DND-41 (cell line): ENCODE data around the gene MAGEF1.

Experiments
- ATAC-seq: fragments of 200-7000 bp; cut with Tn5 transposase; 3 replicates; pipeline ENCODE4 v1.9.1; 2021; ENCODE audit warnings: low read depth; ENCODE audit not compliant: insufficient read depth
- DNase-seq: peaks from one replicate; pipeline ENCODE4 v3.0.0-alpha.2; 2020
- H2AFZ ChIP-seq: 2 replicates; pipeline ENCODE4 v1.6.0; 2012; ENCODE audit warnings: low read depth, low read length
- H3K27ac ChIP-seq: 2 replicates; pipeline ENCODE4 v1.5.1; 2012; ENCODE audit warnings: low read length, inconsistent platforms
- H3K27me3 ChIP-seq: fragments of 200-600 bp; sonication (generic); 2 replicates; pipeline ENCODE4 v1.6.0; 2012; ENCODE audit warnings: low read length, mild to moderate bottlenecking, inconsistent platforms; ENCODE audit not compliant: insufficient read depth, poor library complexity
- H3K36me3 ChIP-seq: 2 replicates; pipeline ENCODE4 v1.5.1; 2012; ENCODE audit warnings: low read length, inconsistent platforms; ENCODE audit not compliant: insufficient read depth
- H3K4me1 ChIP-seq: 2 replicates; pipeline ENCODE4 v1.5.1; 2012; ENCODE audit warnings: mild to moderate bottlenecking, low read length; ENCODE audit not compliant: insufficient read depth
- H3K4me2 ChIP-seq: 2 replicates; pipeline ENCODE4 v1.6.0; 2012; ENCODE audit warnings: mild to moderate bottlenecking, moderate library complexity, low read length, inconsistent platforms; ENCODE audit not compliant: insufficient read depth
- H3K4me3 ChIP-seq, 2 experiments: fragments of 200-600 bp in 1 of 2; shearing (Covaris generic) in 1 of 2; 2 replicates each; pipeline ENCODE4 v1.5.1; 2012 to 2016; ENCODE audit warnings: inconsistent platforms in 2 of 2, low read length in 2 of 2, mild to moderate bottlenecking in 2 of 2, low read depth in 1 of 2, moderate library complexity in 1 of 2
- H3K79me2 ChIP-seq: 2 replicates; pipeline ENCODE4 v1.6.0; 2012; ENCODE audit warnings: low read length, inconsistent platforms; ENCODE audit not compliant: insufficient read depth
- H3K9ac ChIP-seq: 2 replicates; pipeline ENCODE4 v1.6.0; 2012; ENCODE audit warnings: low read depth, mild to moderate bottlenecking, inconsistent platforms, low read length, moderate library complexity
- H3K9me3 ChIP-seq: 2 replicates; pipeline ENCODE4 v1.5.1; 2012; ENCODE audit warnings: low read length, moderate library complexity, mild to moderate bottlenecking, inconsistent platforms; ENCODE audit not compliant: insufficient read depth, severe bottlenecking
- H4K20me1 ChIP-seq: 2 replicates; pipeline ENCODE4 v1.6.0; 2012; ENCODE audit warnings: low read length; ENCODE audit not compliant: insufficient read depth
- EZH2 ChIP-seq: IDR thresholded peaks from 3 replicates; pipeline ENCODE4 v1.6.1; 2012; ENCODE audit warnings: borderline replicate concordance, low read depth, mild to moderate bottlenecking, moderate library complexity, low read length, inconsistent platforms; ENCODE audit not compliant: severe bottlenecking
- TF ChIP-seq, protein P1 (sequence below): IDR thresholded peaks from 2 replicates; pipeline ENCODE4 v1.5.1; 2012; ENCODE audit warnings: borderline replicate concordance, low read length, moderate library complexity, mild to moderate bottlenecking; ENCODE audit not compliant: poor library complexity, severe bottlenecking; ENCODE audit errors: extremely low read depth

MAGEF1 gene

DNA sequence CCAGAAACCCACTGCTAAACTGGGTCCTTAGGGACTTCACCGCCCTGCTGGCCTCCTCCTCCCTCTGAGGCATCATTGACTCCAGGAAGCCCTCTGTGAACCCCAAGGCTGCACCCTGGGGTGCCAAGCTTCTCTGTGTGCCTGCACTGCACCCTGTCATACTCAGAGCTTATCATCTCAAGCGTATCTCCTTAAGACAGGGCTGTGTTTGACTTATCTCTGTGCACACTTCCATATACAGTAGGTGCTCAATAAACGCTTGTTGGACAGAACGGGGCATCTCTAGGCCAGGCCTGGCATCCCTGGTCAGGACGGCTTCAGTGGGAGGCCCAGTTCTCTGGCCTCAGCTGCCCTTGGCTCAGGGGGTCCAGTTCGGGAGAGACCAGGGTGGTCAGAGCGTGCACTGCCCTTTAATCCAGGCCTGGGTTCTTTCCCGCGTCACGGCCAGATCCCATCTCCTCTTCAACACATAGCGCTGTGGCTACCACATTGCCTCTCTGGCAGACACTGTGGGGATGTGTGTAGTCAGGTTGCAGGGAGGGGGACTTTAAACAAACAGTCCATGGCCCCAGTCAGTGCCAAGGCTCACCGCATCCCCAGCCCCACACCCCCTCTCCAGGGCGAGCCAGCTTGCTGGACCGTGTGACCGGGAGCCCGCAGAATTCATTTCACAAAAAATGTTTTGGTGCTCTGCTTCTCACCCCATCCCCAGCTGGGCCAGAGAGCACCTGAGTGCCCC lies 33.4 kb downstream of the MAGEF1 start:
- TF ChIP-seq EZH2 = no peak
- TF ChIP-seq, protein P1, sequence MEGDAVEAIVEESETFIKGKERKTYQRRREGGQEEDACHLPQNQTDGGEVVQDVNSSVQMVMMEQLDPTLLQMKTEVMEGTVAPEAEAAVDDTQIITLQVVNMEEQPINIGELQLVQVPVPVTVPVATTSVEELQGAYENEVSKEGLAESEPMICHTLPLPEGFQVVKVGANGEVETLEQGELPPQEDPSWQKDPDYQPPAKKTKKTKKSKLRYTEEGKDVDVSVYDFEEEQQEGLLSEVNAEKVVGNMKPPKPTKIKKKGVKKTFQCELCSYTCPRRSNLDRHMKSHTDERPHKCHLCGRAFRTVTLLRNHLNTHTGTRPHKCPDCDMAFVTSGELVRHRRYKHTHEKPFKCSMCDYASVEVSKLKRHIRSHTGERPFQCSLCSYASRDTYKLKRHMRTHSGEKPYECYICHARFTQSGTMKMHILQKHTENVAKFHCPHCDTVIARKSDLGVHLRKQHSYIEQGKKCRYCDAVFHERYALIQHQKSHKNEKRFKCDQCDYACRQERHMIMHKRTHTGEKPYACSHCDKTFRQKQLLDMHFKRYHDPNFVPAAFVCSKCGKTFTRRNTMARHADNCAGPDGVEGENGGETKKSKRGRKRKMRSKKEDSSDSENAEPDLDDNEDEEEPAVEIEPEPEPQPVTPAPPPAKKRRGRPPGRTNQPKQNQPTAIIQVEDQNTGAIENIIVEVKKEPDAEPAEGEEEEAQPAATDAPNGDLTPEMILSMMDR = no peak
- Histone ChIP-seq H3K36me3 (no peaks in the 10 kb centered on the region), H3K9ac (no peak overlapping the region), H4K20me1 (0 out of 2 replicates have a peak, but pooled peaks cover 2% of the 10 kb centered on the region), H2AFZ (no peak overlapping the region), H3K4me3 (no peak overlapping the region), H3K27me3 (no peaks in the 10 kb centered on the region), H3K4me2 (no peak overlapping the region), H3K4me1 (no peaks in the 10 kb centered on the region), H3K9me3 (no peaks in the 10 kb centered on the region), H3K79me2 (no peaks in the 10 kb centered on the region), H3K27ac (no peak overlapping the region)
- DNase-seq (no peak), ATAC-seq (no peak)

DNA sequence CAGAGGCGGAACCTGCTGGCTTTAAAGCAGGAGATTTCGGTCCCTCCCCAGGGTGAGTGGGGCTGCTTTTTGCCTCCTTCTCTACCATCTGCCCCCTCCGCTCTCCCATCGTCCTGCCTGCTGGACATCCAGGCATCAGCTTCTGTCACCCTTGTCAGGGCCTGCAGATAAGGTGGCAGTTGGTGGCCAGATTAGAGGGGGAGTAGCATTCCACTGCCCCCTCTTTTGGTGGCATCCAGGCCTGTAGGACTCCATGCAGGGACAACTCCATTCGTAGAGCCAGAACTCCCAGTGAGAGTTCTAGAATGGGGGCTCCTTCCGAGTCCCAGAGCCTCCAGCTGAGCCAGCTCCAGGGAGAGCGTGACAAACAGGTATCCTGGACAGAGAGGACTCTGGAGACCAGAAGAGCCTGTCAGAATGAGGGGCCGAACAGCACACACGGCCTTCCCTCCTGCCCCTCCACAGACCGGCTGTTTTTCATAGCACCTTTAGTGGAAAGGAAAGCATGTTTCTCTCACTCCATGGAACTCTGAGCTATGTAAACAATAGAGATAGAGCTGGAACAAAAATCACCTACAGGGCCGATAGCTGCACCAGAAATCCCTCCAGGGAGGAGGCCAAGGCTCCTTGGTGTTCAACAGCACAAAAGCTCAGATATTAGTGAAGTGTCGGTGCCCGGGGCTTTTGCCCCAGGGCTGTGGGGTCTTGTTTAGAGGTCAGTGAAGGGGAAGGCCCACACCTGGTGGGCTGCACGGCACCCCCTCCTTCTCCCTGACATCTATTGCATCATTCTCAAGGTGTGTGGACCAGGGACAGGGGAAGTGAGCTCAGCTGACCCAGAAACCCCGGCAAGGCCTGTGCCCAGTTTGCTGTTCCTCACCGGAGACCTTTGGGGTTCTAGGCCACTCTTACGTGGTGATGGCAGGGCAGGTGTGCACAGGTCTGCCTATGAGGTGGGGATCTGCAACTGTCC lies 34.2 kb downstream of the MAGEF1 start:
- no peak overlapping the region for H3K4me3 ChIP-seq
- DNase-seq (no peak), ATAC-seq (no peak)
- no peaks in the 10 kb centered on the region for H3K4me1 ChIP-seq
- no peaks in the 10 kb centered on the region for H3K27me3 ChIP-seq
- H3K9ac ChIP-seq = no peak overlapping the region
- H3K27ac ChIP-seq = no peak overlapping the region
- no peaks in the 10 kb centered on the region for H3K36me3 ChIP-seq
- no peak overlapping the region for H2AFZ ChIP-seq
- 0 out of 2 replicates have a peak, but pooled peaks cover 2% of the 10 kb centered on the region for H4K20me1 ChIP-seq
- H3K9me3 ChIP-seq = no peaks in the 10 kb centered on the region
- H3K79me2 ChIP-seq = no peaks in the 10 kb centered on the region
- H3K4me2 ChIP-seq = no peak overlapping the region
- TF ChIP-seq, protein P1 = no peak
- TF ChIP-seq EZH2 = no peak

DNA sequence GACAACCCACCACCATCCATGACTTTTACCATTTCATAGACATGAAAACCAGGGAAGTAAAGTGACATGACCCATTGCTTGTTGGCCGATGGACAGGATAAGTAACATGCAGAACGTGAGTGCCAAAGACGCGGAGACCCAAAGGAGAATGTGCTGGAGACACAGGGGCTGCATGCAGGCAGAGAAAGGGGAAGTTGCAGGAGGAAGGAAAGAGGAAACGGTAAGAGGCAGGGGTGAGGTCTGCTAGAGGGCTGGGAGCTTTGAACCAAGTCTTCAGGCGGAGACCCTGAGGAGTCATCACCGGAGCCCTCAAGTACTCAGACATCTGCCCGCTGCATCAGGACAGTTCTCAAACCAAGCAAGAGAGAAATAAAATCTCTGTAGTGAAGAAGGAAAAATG lies 34.9 kb downstream of the MAGEF1 start:
- no peak overlapping the region for H3K4me2 ChIP-seq
- no peaks in the 10 kb centered on the region for H3K4me1 ChIP-seq
- no peak for ATAC-seq
- H2AFZ ChIP-seq = no peak overlapping the region
- no peak overlapping the region for H3K27ac ChIP-seq
- 0 out of 2 replicates have a peak, but pooled peaks cover 2% of the 10 kb centered on the region for H4K20me1 ChIP-seq
- H3K36me3 ChIP-seq = no peaks in the 10 kb centered on the region
- H3K9me3 ChIP-seq = no peaks in the 10 kb centered on the region
- DNase-seq = no peak
- H3K79me2 ChIP-seq = no peaks in the 10 kb centered on the region
- TF ChIP-seq, protein P1 = no peak
- no peak for TF ChIP-seq EZH2
- no peak overlapping the region for H3K9ac ChIP-seq
- H3K4me3 ChIP-seq = no peak overlapping the region
- H3K27me3 ChIP-seq = no peaks in the 10 kb centered on the region
